ENCODE results near the gene GADD45G.

Gene GADD45G

GRCh38 chr9:89611425-89611824 lies 6.6 kb downstream of the GADD45G start:
- no peak for DNase-seq
- in situ Hi-C loops (cut with HindIII; ENCODE audit: low pct_ligation_motif_present, low sequenced_read_pairs) = no loop called here
- no peak overlapping the region for H3K4me3 ChIP-seq (ENCODE audit: low read depth, low read length)
- no peak overlapping the region for H3K27ac ChIP-seq
- no peaks in the 10 kb centered on the region for H3K36me3 ChIP-seq (replicated peaks)
- TF ChIP-seq CTCF (IDR thresholded peaks at IDR 0.05; ENCODE audit: low read depth, low read length, missing control alignments) = no peak
- H3K27me3 ChIP-seq (replicated peaks) = no peaks in the 10 kb centered on the region

- DNase-seq = no peak
These were observed 7.9 kb downstream of the GADD45G start for GRCh38 chr9:89612566-89613278.

GRCh38 chr9:89613912-89614892 lies 9.4 kb downstream of the GADD45G start:
- H3K36me3 ChIP-seq (replicated peaks) = no peaks in the 10 kb centered on the region
- no peak for DNase-seq
- no peaks in the 10 kb centered on the region for H3K27me3 ChIP-seq (replicated peaks)
- in situ Hi-C loops (cut with HindIII; ENCODE audit: low pct_ligation_motif_present, low sequenced_read_pairs) = no loop called here
- no peak overlapping the region for H3K4me3 ChIP-seq (ENCODE audit: low read depth, low read length)
- TF ChIP-seq CTCF (IDR thresholded peaks at IDR 0.05; ENCODE audit: low read depth, low read length, missing control alignments) = no peak
- no peak overlapping the region for H3K27ac ChIP-seq

More at GRCh38 chr9:89612566-89613278, 7.9 kb downstream of the GADD45G start:
- no peaks in the 10 kb centered on the region for H3K27me3 ChIP-seq (replicated peaks)
- H3K36me3 ChIP-seq (replicated peaks) = no peaks in the 10 kb centered on the region
- no peak overlapping the region for H3K27ac ChIP-seq
- in situ Hi-C loops (cut with HindIII; ENCODE audit: low pct_ligation_motif_present, low sequenced_read_pairs) = no loop called here
- no peak overlapping the region for H3K4me3 ChIP-seq (ENCODE audit: low read depth, low read length)
- no peak for TF ChIP-seq CTCF (IDR thresholded peaks at IDR 0.05; ENCODE audit: low read depth, low read length, missing control alignments)

- no peaks in the 10 kb centered on the region for H3K27me3 ChIP-seq (replicated peaks)
- H3K36me3 ChIP-seq (replicated peaks) = no peaks in the 10 kb centered on the region
- in situ Hi-C loops (cut with HindIII; ENCODE audit: low pct_ligation_motif_present, low sequenced_read_pairs) = no loop called here
- H3K4me3 ChIP-seq (ENCODE audit: low read depth, low read length) = no peak overlapping the region
- TF ChIP-seq CTCF (IDR thresholded peaks at IDR 0.05; ENCODE audit: low read depth, low read length, missing control alignments) = no peak
- DNase-seq = no peak
- no peak overlapping the region for H3K27ac ChIP-seq
These were observed 10.8 kb downstream of the GADD45G start for GRCh38 chr9:89615661-89616060.

GRCh38 chr9:89616411-89616810 lies 11.6 kb downstream of the GADD45G start:
- in situ Hi-C loops (cut with HindIII; ENCODE audit: low pct_ligation_motif_present, low sequenced_read_pairs) = no loop called here
- TF ChIP-seq CTCF (IDR thresholded peaks at IDR 0.05; ENCODE audit: low read depth, low read length, missing control alignments) = no peak

More at GRCh38 chr9:89616411-89616810, 11.6 kb downstream of the GADD45G start:
- Histone ChIP-seq H3K36me3 (replicated peaks) (no peaks in the 10 kb centered on the region), H3K27me3 (replicated peaks) (no peaks in the 10 kb centered on the region), H3K27ac (no peak overlapping the region), H3K4me3 (ENCODE audit: low read depth, low read length) (no peak overlapping the region)
- no peak for DNase-seq

All from brain microvascular endothelial cell (primary cell).